ENCODE results near the gene EBNA1BP2. TPM values are rescaled to one million over a fixed set of nuclear protein-coding genes. Genes with fewer than 3 reads are reported as not detected.

The EBNA1BP2 gene
- total RNA-seq, 6 donors from 2014 or later = 30.6 to 72.8 (median 45.8) TPM

DNA sequence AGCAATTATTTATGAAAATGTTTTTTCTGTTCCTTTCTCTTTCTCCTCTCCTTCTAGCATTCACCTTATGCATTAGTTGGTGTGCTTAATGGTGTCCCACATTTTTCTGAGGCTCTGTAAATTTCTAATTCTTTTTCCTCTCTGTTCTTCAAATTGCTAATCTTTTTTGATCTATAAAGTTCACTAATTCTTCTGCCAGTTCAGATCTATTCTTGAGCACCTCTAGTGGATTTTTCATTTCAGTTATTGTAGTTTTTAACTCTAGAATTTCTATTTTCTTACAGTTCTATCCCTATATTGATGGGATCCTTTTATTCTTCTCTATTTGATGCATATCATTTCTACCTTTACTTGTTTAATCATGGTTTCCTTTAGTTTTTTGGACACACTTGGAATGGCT is 22.4 kb upstream of the EBNA1BP2 start:
- no peak for DNase-seq
- Histone ChIP-seq H3K4me3 (no peak overlapping the region), H3K36me3 (no peaks in the 10 kb centered on the region), H3K27ac (no peak overlapping the region), H3K9me3 (peaks cover 0 to 4% (median 0%) of the 10 kb centered on the region in 4 donors), H3K4me1 (no peaks in the 10 kb centered on the region), H3K27me3 (no peaks in the 10 kb centered on the region)
- ATAC-seq (ENCODE audit: low FRiP score in 2 of 2) = no peak
- TF ChIP-seq, protein P1, sequence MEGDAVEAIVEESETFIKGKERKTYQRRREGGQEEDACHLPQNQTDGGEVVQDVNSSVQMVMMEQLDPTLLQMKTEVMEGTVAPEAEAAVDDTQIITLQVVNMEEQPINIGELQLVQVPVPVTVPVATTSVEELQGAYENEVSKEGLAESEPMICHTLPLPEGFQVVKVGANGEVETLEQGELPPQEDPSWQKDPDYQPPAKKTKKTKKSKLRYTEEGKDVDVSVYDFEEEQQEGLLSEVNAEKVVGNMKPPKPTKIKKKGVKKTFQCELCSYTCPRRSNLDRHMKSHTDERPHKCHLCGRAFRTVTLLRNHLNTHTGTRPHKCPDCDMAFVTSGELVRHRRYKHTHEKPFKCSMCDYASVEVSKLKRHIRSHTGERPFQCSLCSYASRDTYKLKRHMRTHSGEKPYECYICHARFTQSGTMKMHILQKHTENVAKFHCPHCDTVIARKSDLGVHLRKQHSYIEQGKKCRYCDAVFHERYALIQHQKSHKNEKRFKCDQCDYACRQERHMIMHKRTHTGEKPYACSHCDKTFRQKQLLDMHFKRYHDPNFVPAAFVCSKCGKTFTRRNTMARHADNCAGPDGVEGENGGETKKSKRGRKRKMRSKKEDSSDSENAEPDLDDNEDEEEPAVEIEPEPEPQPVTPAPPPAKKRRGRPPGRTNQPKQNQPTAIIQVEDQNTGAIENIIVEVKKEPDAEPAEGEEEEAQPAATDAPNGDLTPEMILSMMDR (IDR thresholded peaks at IDR 0.05) = no peak
- no peak for TF ChIP-seq EP300 (IDR thresholded peaks at IDR 0.05)
- no peak for TF ChIP-seq POLR2AphosphoS5 (IDR thresholded peaks at IDR 0.05)
- no peak for TF ChIP-seq POLR2A (IDR thresholded peaks at IDR 0.05)

DNA sequence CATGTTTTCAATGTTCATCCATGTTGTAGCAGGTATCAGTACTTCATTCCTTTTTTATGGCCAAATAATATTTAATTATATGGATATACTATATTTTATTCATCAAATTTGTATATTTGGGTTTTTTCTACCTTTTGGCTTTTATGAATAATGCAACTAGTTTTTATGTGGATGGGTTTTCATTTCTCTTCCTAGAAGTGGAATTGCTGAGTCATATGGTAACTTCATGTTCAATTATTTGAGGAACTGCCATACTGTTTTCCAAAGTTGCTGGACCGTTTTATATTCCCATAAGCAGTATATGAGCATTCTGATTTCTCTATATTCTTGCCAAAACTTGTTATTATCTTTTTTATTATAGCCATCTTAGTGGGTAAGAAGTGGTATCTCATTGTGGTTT is 16.0 kb upstream of the EBNA1BP2 start:
- WGBS, 2 donors = 47 to 94% methylated on average over 1 of the region's 1 CpG
- DNase-seq = no peak
- Histone ChIP-seq H3K27me3 (no peaks in the 10 kb centered on the region), H3K27ac (no peak overlapping the region), H3K9me3 (peaks cover 0 to 4% (median 0%) of the 10 kb centered on the region in 4 donors), H3K36me3 (no peaks in the 10 kb centered on the region), H3K4me1 (no peaks in the 10 kb centered on the region), H3K4me3 (no peak overlapping the region)
- no peak for ATAC-seq (ENCODE audit: low FRiP score in 2 of 2)
- TF ChIP-seq EP300 (IDR thresholded peaks at IDR 0.05) (no peak), POLR2A (IDR thresholded peaks at IDR 0.05) (no peak), POLR2AphosphoS5 (IDR thresholded peaks at IDR 0.05) (no peak)
- TF ChIP-seq, protein P1 (IDR thresholded peaks at IDR 0.05) = no peak

- no peak for ATAC-seq (ENCODE audit: low FRiP score in 2 of 2)
- 93 to 96% methylated on average over 3 of the region's 3 CpGs for WGBS, 2 donors
Measured at GRCh38 chr1:43184995-43185394, 12.9 kb upstream of the EBNA1BP2 start.

GRCh38 chr1:43184388-43184787 is 12.3 kb upstream of the EBNA1BP2 start:
- H3K4me3 ChIP-seq = no peak overlapping the region
- TF ChIP-seq POLR2A (IDR thresholded peaks at IDR 0.05) = no peak
- TF ChIP-seq EP300 (IDR thresholded peaks at IDR 0.05) = no peak
- TF ChIP-seq, protein P1 (IDR thresholded peaks at IDR 0.05) = no peak
- TF ChIP-seq POLR2AphosphoS5 (IDR thresholded peaks at IDR 0.05) = no peak
- DNase-seq (no peak), ATAC-seq (ENCODE audit: low FRiP score in 2 of 2) (no peak)
- WGBS, 2 donors = 92 to 93% methylated on average over 3 of the region's 3 CpGs
- H3K27me3 ChIP-seq = no peaks in the 10 kb centered on the region
- no peaks in the 10 kb centered on the region for H3K4me1 ChIP-seq
- H3K9me3 ChIP-seq = no peaks in the 10 kb centered on the region
- H3K36me3 ChIP-seq = no peaks in the 10 kb centered on the region
- H3K27ac ChIP-seq = no peak overlapping the region

More at GRCh38 chr1:43184995-43185394, 12.9 kb upstream of the EBNA1BP2 start:
- H3K4me1 ChIP-seq = no peaks in the 10 kb centered on the region
- no peaks in the 10 kb centered on the region for H3K27me3 ChIP-seq
- no peak for TF ChIP-seq EP300 (IDR thresholded peaks at IDR 0.05)
- no peak for TF ChIP-seq POLR2A (IDR thresholded peaks at IDR 0.05)
- no peak for TF ChIP-seq POLR2AphosphoS5 (IDR thresholded peaks at IDR 0.05)
- TF ChIP-seq, protein P1 (IDR thresholded peaks at IDR 0.05) = no peak
- DNase-seq = no peak
- H3K9me3 ChIP-seq = no peaks in the 10 kb centered on the region
- no peaks in the 10 kb centered on the region for H3K36me3 ChIP-seq
- no peak overlapping the region for H3K4me3 ChIP-seq
- no peak overlapping the region for H3K27ac ChIP-seq

- H3K9me3 ChIP-seq = no peaks in the 10 kb centered on the region
- H3K27me3 ChIP-seq = no peaks in the 10 kb centered on the region
- H3K4me1 ChIP-seq = peaks cover 0 to 6% (median 4%) of the 10 kb centered on the region in 4 donors
- TF ChIP-seq EP300 (IDR thresholded peaks at IDR 0.05) = no peak
- no peak for TF ChIP-seq POLR2AphosphoS5 (IDR thresholded peaks at IDR 0.05)
- TF ChIP-seq POLR2A (IDR thresholded peaks at IDR 0.05) = no peak
- TF ChIP-seq, protein P1 (IDR thresholded peaks at IDR 0.05) = no peak
- no peak for DNase-seq
- H3K27ac ChIP-seq = no peak overlapping the region
- WGBS, 2 donors = 17 to 69% methylated on average over 1 to 4 of the region's 4 CpGs
- no peaks in the 10 kb centered on the region for H3K36me3 ChIP-seq
- H3K4me3 ChIP-seq = no peak overlapping the region
- ATAC-seq (ENCODE audit: low FRiP score in 2 of 2) = no peak
Measured at GRCh38 chr1:43177691-43178090, 5.6 kb upstream of the EBNA1BP2 start.
